SH-SY5Y (cell line): Measurements from ENCODE around the gene SLC6A2.

ENCODE experiments used
- GATA2 ChIP-seq: IDR thresholded peaks from 2 replicates; pipeline ENCODE4 v1.6.1; 2011; ENCODE audit warnings: mild to moderate bottlenecking, low read depth, low read length
- GATA3 ChIP-seq: IDR thresholded peaks from 2 replicates; pipeline ENCODE4 v1.6.1; 2011; ENCODE audit warnings: low read depth, mild to moderate bottlenecking, low read length, moderate library complexity

DNA sequence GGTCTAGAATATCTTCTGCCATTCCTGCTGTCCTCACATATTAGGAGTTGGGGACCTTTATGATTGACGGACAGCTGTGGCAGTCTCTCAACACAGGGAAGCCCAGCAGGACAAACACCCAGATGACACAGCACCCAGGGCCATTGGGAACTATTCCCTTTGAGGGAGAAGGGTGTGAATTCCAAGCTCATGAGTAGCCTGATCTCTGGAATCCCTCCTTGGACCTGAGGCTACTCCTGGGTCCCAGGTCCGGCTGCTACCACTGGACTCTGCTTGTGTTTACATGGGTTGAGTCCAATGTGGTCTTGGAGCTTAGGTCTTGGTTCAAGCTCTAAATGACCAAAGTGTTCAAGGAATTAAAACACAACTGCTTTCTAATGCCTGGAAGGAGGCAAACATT lies 78.9 kb downstream of the SLC6A2 start:
- TF ChIP-seq GATA2 (no peak), GATA3 (no peak)
